Measurements from ENCODE around the gene RGN.
"Not testable (repeated sequence)": the region's sequence is repeated elsewhere in the genome, so short reads cannot be mapped to it uniquely, and the experiment has no call there.

The RGN gene

GRCh38 chrX:47124466-47124865, 46.2 kb downstream of the RGN start:
- DNase-seq (ENCODE audit: low read depth), result not testable (repeated sequence)

DNA sequence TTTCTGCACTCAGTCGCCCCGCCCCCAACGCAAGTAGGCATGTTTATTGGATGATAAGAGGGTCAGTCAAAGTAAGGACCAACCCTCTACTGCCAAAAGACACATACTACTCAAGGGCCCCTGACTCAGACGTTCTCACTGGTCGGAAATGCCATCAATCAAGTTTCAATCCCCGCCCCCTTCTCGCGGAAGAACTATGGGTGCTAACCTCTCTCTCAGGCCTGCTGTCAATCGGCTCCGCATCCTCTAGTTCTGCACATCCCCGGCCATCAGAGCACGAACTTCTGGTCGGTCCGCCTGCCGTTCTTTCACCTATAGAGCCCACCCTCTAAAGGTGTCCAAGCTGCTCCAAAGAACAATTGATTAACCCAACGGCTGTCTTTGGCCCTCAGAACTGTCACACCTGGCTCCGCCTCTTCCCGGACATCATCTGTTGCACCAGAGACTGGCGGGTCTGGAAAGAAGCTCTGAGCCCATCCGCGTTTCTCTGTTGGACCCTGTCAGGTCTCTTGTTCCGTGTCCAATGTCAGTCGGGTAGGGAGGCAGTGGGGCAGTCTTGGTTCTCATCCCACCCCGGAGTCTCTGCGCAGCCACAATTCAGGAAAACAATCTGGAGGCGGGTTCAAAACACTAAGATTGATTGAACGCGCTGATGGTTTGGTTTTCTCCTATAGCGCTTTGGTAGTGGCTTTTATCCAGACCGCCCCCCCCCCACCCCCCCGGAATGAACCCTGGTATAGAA, 51.1 kb downstream of the RGN start:
- DNase-seq (ENCODE audit: low read depth), result peak; percentile 49

- no peak for DNase-seq (ENCODE audit: low read depth)
Measured at GRCh38 chrX:47129899-47130358, 51.7 kb downstream of the RGN start.

DNA sequence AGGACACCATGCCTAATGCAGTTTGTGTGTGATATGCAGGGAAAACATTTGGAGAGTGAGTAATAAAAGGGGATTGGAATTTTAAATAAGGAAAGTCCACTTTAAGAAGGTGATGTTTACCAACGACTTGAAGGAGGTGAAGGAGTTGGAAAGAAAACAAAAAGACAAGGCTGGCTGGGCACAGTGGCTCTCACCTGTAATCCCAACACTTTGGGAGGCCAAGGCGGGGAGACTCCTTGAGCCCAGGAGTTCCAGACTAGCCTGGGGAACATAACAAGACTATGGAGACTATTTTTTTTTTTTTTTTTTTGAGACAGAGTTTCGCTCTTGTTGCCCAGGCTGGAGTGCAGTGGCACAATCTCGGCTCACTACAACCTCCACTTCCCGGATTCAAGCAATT, 55.2 kb downstream of the RGN start:
- no peak for DNase-seq (ENCODE audit: low read depth)

DNA sequence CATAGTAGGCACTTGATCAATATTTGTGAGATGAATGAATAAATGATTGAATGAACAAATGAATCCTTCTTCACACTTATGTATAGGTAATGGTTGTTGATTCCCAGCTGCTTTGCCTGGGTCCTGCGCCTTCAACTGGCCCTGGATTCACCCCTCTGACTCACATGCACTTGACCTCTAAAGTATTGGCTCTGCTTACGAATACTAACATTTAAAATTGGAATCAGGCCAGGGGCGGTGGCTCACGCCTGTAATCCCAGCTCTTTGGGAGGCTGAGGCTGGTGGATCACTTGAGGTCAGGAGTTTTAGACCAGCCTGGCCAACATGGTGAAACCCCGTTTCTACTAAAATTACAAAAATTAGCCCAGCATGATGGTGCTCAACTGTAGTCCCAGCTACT, 57.4 kb downstream of the RGN start:
- DNase-seq (ENCODE audit: low read depth), result not testable (repeated sequence)

GRCh38 chrX:47138171-47138570, 59.9 kb downstream of the RGN start:
- no peak for DNase-seq (ENCODE audit: low read depth)

Data from stimulated activated CD8-positive, alpha-beta memory T cell treated with anti-CD3 and anti-CD28 coated beads, Interleukin-15, amount 100 ng/mL, for 24 hours (primary cell).